HG03521 (cell line): ENCODE results near the gene CCRL2.
"Not testable (repeated sequence)": the region's sequence is repeated elsewhere in the genome, so short reads cannot be mapped to it uniquely, and the experiment has no call there.

Experiments
- ATAC-seq: cut with Tn5 transposase; IDR thresholded peaks from one replicate; pipeline ENCODE4 v1.9.1; 2021; ENCODE audit warnings: mild to moderate bottlenecking, moderate library complexity; ENCODE audit not compliant: unreplicated experiment

CCRL2 gene

DNA sequence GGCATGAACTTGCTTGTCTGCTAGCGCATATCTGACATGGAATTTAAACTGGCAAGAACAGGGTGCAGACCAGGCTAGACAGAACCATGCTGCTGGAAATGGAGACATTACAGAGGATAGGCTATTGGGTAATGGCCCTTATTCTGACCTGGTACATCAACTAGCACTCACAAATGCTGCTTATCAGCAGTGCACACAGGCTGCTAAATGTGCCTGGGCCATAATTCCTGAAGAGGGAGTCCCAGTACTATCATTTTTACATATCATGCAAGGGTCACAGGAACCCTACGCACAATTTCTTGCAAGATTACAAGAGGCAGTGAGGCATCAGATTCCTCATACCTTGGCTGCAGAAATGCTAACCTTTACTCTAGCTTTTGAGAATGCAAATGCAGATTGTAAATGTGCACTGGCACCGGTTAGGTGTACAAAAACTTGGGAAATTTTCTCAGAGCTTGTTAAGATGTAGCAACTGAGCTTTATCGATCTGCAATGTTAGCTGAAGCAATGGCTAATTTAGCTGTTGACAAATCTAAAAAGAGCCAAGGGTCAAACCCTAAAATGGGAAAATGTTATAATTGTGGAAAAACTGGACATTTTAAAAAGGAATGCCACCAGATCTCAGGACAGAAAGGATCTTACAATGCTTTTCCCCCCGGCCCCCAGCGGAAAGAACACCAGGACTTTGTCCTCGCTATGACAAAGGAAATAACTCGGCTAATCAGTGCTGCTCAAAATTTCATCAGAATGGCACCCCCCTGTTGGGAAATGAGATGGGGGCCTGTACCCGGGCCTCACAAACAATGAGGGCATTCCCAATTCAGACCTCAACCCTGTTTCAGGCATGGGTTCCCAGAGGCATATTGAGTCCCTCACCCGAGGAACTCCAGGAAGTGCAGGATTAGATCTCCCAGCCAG lies 21.1 kb downstream of the CCRL2 start:
- no peak for ATAC-seq

DNA sequence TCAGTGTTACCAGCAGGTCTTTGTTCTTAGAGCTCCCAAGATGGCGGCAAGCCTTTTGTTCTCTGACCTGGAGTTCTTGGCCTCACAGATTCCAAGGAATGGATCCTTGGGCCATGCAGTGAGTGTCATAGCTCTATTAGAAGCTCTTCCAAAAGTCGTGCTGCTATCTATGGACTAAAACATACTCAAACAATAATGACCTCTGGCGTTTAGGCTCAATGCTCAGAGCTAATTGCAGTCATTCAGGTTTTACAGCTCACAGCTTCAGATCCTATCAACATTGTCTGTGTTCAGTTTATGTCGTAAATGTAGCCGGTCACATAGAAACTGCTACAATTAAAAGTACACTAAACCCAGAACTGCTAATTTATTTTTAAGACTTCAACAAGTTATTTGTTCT lies 22.2 kb downstream of the CCRL2 start:
- ATAC-seq: no peak

DNA sequence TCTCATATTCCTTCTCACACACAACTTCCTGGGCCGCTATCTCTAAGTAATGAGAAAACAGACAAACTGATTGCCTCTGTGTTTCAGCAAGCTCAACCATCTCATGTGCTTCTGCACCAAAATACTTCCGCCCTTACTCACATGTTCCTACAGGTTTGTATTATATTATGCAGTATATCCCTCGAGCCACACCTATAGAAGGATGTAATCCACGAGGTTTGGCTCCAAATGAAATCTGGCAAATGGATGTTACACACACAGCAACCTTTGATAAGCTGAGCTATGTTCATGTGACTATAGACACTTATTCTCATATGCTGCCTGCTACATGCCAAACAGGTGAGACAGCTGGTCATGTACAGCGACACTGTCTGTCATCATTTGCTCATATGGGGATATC lies 22.6 kb downstream of the CCRL2 start:
- ATAC-seq: no peak

DNA sequence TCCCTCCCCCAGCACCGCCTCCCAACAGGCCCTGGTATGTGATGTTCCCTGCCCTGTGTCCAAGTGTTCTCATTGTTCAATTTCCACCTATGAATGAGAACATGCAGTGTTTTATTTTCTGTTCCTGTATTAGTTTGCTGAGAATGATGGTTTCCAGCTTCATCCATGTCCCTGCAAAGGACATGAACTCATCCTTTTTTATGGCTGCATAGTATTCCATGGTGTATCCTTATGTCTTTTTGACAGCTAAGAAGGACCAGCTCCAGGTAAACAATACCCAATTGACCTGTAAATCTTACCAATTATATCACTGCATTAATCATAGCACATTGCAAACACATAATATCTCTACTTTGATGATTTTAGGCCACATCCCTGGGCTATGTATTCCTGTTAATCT lies 23.8 kb downstream of the CCRL2 start:
- not testable (repeated sequence) for ATAC-seq

DNA sequence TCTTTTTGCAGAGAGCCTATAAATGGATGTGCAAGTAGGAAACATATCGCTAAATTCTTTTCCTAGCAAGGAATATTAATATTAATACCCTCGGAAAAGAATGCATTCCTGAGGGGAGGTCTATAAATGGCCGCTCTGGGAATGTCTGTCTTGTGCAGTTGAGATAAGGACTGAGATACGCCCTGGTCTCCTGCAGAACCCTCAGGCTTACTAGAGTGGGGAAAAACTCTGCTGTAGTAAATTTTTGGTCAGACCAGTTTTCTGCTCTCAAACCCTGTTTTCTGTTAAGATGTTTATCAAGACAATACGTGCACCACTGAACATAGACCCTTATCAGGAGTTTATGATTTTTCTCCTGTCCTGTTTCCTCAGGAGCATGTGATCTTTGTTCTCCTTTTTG lies 24.8 kb downstream of the CCRL2 start:
- not testable (repeated sequence) for ATAC-seq

DNA sequence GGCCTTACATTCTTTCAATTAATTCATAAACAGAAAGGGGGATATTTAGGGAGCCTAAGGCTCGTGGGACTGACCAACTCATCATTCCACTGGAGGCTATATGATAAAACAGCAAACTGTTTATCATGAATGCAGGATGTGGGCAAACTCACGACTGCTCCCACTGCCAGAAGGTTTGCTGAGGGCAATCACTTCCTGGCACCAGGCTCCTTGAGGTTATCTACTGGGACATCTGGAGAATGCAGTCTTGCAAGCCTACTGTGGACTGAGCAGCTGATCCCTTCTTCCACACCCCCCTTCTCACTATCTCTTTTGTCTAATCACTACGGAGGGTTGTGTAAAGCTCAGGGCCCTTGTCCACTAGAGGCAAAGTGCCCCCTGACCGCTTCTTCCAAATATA lies 26.1 kb downstream of the CCRL2 start:
- not testable (repeated sequence) for ATAC-seq

DNA sequence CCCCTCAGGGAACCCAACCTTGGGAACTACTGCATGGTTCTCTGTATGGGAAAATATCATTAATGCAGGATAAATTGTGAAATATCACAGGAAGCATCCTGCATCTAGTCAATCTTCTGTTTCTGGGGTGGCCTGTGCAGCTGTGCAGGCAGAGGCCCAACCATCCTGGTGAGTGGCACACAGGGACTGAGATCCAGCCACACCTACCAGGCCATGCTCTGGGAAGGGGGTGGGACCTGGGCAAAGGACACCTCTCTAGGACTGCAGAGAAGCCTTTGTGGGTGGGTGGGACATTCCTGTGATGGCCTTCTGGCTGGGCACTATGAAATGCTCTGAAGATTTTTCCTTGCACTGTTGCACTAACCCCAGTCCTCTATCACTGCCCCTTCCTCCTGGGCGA lies 26.8 kb downstream of the CCRL2 start:
- no peak for ATAC-seq

DNA sequence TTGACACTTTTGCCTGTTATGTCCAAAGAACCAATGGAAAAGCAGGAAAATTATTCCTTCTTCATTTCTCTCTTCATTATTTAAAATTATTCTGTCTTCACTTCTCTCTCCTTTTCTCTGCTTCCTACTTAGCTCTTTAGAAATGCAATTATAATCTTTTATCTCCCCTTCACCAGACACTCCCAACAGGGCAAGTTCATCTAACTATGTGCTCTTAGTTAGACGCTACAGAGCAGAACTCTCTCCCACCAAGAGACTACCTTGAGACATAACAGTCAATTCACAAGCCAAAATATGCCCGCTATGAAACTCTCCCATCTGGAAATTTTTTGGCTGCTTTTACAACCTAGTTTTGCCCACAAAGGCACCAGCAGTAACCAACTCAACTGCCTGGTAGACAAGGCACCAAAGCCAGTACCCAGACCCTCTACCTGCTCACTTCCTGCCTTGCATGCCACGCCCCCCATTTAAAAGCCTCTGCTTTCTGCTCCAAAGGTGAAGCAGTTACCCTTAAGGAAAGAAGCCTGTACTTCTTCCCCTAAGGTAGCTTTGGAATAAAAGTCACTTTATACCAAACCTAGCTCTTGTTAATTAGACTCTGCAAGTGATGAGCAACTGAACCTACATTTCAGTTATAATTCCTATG lies 28.1 kb downstream of the CCRL2 start:
- ATAC-seq: no peak

DNA sequence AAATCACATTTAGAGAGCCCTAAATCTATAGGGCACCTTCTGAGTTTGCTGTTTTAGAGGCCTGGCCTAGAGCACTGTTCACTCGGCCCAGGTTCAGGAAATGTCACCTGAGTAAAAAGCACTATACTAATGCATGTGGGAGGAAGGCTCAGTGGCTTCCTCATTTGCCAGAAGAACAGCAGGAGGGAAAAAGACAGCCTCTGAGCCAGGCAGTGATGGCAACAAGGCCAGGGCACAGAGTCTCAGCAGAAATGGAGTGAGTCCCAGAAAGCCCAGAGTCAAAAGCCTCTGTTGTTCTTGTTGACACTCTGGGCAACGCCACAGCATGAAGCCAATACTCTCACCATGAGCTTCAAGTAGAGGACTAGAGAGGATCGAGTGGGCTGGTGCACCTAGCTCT lies 31.8 kb downstream of the CCRL2 start:
- no peak for ATAC-seq

DNA sequence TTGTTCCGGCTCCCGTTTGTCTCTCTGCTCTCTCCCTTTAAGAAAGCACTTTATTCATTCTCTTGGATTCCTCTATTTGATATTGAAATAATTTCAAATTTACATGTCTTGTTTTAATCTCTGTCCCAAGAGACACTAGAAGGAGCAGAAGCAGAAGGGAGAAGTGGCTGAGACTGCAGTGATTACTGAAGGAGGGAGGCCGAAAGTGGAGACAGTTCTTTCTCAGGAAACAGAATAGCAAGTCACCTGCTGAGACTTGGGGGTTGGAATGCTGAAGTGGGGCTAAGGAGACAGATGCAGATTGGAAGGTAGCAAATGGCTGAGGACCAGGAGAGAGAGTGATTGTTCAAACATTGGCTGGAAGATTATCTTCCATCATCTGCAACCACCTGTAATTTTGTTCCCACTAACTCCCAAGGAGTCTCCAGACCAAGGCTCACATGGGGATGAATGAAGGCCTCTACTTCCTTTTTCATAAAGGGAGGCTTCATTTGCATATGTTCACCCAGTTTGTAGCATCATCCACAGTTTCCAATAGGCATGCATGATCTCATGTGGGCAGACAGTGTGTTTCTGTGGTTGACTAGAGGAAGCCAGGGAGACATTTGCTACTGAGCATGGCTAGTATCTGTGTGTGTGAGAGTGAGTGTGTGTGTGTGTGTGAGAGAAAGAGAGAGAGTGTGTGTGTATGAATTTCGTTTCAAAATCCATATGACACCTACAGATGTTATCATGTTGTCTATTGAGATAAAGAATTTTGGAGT lies 33.7 kb downstream of the CCRL2 start:
- ATAC-seq: peak; percentile 77

DNA sequence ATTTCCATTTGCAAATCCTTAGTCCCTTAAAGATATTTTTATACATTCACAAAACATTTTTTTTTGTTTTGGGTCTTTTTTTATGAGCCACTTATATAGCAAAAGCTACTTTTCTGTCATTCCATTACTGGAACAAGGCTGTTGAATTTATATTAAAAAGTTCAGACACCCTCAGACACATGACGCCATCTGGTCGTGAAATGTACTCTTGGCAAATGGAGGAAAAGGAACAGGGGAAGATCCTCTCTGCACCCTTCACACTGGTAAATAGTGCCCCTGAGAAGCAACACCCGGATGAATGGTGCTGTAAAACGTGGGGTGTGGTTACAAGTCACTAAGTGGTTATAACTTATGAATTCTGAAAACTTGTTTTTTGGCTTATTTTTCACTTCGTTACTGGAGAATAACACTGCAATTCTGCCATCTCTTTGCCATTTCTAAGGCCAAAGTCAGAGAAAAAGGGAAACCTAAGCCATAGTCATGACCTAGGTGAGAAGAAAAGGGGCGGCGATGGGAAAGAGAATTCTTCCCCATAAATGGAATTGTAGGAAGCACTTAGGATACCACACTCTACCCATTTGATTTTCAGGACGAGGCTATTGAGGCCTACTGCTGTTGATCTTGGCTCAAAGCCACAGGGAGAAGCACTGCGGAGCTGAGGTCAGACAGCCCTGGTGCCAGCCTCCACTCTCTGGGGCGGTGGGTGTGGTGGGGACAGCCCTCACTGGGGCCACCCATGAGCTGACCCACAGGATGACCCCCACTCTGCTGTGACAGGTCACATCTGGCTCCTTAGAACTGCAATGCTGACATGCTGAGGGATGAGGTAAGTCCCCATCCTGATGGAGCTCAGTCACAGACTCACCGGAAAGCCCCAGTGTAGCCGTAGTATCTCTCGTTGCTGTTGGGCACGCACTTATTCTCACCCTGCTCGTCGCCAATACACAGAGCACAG lies 35.8 kb downstream of the CCRL2 start:
- ATAC-seq: no peak

DNA sequence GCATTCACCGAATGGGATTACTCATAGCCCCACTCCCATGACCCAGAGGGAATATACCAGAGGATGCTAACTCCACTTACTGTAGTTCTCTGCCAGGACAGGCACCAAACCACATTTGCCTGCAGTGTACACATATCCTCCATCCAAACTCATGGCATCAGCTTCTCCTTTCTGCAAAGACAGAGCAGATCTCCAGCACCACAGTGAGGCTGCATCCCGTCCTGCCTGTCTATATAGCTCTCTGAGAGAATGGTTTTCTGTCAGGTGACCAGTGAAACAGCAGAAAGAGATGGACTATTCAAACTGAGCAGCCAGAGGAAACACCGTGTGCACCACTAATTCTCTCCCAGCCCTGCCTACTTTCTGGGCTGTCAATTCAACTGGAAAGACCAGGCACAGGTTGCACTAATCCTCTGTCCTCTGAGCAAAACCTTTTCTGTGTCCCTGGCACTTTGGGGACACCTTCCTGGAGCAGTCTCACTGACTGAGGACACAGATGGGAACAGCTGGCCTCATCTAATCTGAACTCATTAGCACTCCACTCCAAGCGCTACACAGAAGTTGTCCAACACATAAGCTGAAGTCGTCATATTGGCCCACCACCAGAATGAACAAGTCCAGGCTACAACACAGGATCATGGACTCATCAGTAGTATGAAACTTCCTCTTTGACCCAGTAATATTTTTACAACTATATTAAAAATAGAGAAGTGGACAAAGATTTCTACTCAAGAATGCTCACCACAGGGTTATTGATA lies 40.3 kb downstream of the CCRL2 start:
- no peak for ATAC-seq

DNA sequence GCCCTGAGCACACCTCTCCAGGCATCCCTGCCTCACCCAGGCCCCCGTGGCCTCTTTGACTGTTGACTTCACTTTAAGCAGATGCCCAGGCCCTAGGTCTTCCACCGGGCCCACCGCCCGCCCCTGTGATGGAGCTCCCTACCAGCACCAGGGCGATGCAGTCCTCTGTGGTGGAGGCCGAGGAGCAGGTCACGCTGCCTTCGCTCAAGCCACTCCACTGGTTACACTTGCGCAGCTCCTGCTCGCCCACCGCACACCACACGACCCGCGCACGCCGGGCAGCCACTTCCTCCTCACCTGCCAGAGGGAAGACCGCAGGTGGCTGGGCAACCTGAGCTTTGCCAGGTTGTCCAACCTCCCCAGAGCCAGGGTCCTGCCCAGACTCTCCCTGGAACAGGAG lies 41.7 kb downstream of the CCRL2 start:
- ATAC-seq: no peak

DNA sequence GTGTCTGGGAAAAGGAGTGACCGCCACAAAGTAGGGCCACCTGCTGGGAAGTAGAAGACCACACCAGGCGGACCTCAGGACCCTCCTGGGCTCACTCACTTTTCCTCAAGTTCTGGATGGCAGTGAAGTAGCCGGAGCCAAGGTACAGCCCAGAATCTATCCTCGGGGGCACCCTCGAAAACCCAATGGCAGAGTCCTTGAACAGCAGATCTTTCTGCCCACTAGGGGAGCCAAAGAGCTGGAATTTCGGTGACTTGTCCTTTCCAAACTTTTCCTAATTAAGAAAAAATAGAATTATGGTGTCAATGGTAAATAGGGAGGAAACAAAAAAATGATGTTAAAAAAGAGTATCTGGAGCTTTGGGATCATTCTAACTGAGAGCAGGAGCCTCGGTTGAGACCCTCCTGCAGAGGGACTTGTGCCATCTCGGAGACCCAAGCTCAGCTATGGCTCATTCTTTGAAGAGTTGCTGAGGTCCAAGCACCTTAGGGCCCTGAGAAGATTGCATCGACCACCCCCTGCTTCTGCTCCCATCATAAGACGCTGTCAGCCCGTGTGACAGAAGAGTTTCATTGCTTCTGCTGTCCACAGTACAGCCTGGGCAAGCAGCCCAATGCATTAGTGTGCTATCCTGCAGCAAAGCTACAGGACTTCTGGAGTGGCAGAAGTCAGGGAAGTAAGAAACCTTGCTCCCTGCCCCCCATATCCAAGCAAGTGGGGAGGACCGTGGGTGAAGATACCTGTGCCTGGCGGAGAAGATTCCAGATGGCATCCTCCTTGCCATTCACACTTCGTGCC lies 42.9 kb downstream of the CCRL2 start:
- ATAC-seq: no peak

DNA sequence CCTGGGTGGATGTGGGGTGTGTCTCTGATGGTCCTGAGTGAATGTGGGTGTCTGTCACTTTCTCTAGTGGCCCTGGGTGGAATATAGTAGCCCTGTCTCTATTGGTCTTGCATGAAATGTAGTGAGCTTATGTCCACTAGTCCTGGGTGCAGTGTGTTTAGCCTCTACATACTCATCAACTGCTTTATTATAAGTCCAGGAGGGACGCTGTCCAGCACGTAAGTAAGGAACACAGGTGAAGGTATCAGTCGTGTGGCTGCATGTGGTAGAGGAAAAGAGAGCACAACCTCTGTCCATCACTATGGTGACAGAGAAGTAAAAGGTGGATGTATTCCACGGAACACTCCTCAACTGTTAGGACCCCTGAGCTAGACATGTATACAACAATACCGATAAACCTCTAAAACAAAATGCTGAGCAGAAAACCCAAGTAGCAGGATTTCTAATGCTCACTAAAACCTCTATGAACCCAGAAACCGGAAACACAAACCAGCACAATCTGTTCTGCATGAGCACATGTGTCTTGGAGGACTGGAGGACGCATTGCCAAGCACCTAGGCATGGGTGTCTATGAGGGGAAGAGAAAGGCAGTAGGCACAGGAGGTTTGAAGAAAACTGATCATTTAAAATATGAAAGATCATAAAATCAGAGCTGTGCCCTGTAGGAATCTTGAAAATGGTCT lies 46.6 kb downstream of the CCRL2 start:
- ATAC-seq: no peak

DNA sequence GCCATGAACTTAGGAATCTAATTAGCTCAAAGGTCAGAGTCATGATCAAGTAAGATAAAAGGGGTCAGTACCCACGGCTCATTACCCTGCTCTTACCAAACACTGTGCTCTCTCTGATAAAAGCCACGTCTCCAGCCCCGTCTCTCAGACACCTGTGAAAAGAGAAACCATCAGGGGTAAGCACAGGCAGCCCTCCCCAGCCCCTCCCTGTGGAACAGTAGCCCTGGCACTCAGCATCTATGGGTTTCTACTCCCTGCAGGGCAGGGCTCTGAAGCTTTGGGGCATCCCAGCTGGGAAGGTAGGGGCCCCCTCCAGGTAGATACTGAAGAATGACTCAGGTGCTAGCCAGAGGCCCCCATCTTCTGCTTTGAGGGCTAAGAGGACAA lies 47.1 kb downstream of the CCRL2 start:
- ATAC-seq: no peak

DNA sequence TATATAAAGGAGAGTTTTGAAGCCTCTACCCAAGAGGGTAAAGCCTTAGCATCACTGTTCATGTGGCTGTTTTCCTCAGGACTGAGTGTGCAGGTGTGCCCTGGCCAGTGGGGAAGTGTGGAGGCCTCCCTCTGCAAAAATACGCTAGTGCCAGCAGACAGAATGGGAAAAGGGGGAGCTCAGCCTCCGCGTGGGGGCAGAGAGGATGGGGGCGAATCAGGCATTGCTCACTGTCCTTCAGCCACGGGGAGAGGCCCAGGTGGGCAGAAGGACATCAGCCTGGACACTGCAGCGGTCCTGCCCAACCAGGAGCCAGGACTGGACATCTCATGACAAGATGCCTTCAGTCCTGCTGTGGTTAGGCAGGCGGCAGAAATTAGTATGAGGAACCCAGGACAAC lies 47.5 kb downstream of the CCRL2 start:
- ATAC-seq: no peak
